ENCODE results near the gene GRAMD2A.

Gene GRAMD2A

GRCh38 chr15:72197460-72198355 lies at the start of gene GRAMD2A:
GRAMD2A (minus strand) TSS chr15:72197787.
- CTCF ChIA-PET = interaction anchor here (1.0 to 5.2 kb wide), 6 partner anchors 13 to 89 kb away, joined by 3 to 31 read pairs (median 11); partner anchors contain the start of gene PKM
- TF ChIP-seq CTCF (IDR thresholded peaks at IDR 0.05; ENCODE audit: control extremely low read depth, extremely low read depth, low read depth, missing control alignments) = no peak
- peak; percentile 83 for DNase-seq (ENCODE audit: extremely low spot score)
- POLR2A ChIA-PET = interaction anchor here (0.6 kb wide), 1 partner anchor 1094 kb away, joined by 3 read pairs; no protein-coding TSS in a partner anchor

- POLR2A ChIA-PET = no interaction called here
- CTCF ChIA-PET = interaction anchor here (1.2 to 5.3 kb wide), 3 partner anchors 11 to 43 kb away, joined by 5 to 28 read pairs (median 7); no protein-coding TSS in a partner anchor
- TF ChIP-seq CTCF (IDR thresholded peaks at IDR 0.05; ENCODE audit: control extremely low read depth, extremely low read depth, low read depth, missing control alignments) = no peak
- no peak for DNase-seq (ENCODE audit: extremely low spot score)
Observed at GRCh38 chr15:72242775-72243370, 45.3 kb upstream of the GRAMD2A start.

DNA sequence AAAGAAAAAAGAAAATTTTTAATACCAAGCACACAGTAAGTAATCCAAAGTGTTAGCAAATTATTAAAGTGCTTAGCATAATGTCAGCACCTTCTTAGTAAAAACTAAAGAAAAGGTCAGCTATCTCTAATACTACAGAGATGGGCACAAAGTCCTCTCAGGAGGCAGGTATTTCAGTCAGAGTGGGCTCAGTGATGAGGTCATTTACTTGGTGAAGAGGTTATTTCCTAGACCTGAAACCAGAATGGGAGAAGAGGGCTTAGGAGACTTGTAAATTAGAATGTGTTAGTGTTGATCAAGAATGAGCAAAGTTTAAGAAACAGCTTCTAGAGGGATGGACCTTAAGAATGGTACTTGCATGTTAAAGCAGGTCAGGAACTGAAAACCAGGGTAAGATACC lies 42.1 kb upstream of the GRAMD2A start:
- no peak for DNase-seq (ENCODE audit: extremely low spot score)
- CTCF ChIA-PET = interaction anchor here (0.8 to 5.3 kb wide), 4 partner anchors 9 to 39 kb away, joined by 3 to 28 read pairs (median 4); no protein-coding TSS in a partner anchor
- TF ChIP-seq CTCF (IDR thresholded peaks at IDR 0.05; ENCODE audit: control extremely low read depth, extremely low read depth, low read depth, missing control alignments) = no peak
- POLR2A ChIA-PET = interaction anchor here (0.6 kb wide), 1 partner anchor 134 kb away, joined by 5 read pairs; no protein-coding TSS in a partner anchor

- CTCF ChIA-PET = interaction anchor here (0.8 to 5.3 kb wide), 5 partner anchors 11 to 45 kb away, joined by 3 to 28 read pairs (median 3); no protein-coding TSS in a partner anchor
- DNase-seq (ENCODE audit: extremely low spot score) = no peak
- POLR2A ChIA-PET = interaction anchor here (1.8 kb wide), 1 partner anchor 11 kb away, joined by 20 read pairs; no protein-coding TSS in a partner anchor
- TF ChIP-seq CTCF (IDR thresholded peaks at IDR 0.05; ENCODE audit: control extremely low read depth, extremely low read depth, low read depth, missing control alignments) = no peak
Observed at GRCh38 chr15:72238586-72238985, 41.0 kb upstream of the GRAMD2A start.

DNA sequence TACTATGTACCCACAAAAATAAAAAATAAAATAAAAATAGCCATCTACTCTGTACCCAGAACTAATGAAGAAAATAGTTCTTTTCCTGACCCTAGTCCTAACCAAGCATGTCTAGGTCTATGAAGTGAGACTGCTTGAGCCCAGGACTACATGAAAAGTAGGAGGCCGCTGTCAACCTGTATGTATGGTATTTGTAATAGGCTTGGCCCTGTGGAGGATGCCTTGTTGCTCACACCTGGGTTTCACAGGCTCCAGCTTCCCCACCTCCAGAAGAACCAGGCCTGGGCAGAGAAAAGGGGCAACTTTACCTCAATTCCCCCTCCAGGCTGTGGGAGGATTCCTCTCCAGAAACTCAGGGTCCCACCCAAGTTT lies 40.3 kb upstream of the GRAMD2A start:
- TF ChIP-seq CTCF (IDR thresholded peaks at IDR 0.05; ENCODE audit: control extremely low read depth, extremely low read depth, low read depth, missing control alignments) = no peak
- POLR2A ChIA-PET = interaction anchor here (1.8 kb wide), 1 partner anchor 10 kb away, joined by 20 read pairs; no protein-coding TSS in a partner anchor
- CTCF ChIA-PET = interaction anchor here (1.5 to 5.3 kb wide), 3 partner anchors 11 to 44 kb away, joined by 3 to 28 read pairs (median 6); no protein-coding TSS in a partner anchor
- no peak for DNase-seq (ENCODE audit: extremely low spot score)

Measured in GM10248 (cell line).